ENCODE results near the gene KCNK4. TPM values are rescaled to one million over a fixed set of nuclear protein-coding genes. Genes with fewer than 3 reads are reported as not detected.

The KCNK4 gene
- total RNA-seq, 1 experiment from 2014 or later = 0.28 TPM

DNA sequence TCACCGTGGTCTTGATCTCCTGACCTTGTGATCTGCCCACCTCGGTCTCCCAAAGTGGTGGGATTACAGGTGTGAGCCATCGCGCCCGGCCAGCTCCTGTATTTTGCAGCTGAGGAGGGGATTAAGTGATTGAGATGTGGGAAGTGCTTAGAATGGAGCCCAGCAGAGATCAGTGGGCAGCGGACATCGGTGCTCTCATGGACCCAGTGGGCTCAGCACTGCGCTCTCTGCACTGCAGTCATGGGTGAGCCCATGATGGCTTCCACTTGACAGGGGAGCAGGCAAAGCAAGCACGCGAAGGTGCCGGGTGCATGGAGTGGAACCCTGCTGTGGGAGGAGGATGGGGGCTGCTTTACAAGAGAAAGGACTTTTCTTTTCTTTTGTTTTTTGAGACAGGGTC is 39.8 kb downstream of the KCNK4 start:
- TF ChIP-seq, protein P1, sequence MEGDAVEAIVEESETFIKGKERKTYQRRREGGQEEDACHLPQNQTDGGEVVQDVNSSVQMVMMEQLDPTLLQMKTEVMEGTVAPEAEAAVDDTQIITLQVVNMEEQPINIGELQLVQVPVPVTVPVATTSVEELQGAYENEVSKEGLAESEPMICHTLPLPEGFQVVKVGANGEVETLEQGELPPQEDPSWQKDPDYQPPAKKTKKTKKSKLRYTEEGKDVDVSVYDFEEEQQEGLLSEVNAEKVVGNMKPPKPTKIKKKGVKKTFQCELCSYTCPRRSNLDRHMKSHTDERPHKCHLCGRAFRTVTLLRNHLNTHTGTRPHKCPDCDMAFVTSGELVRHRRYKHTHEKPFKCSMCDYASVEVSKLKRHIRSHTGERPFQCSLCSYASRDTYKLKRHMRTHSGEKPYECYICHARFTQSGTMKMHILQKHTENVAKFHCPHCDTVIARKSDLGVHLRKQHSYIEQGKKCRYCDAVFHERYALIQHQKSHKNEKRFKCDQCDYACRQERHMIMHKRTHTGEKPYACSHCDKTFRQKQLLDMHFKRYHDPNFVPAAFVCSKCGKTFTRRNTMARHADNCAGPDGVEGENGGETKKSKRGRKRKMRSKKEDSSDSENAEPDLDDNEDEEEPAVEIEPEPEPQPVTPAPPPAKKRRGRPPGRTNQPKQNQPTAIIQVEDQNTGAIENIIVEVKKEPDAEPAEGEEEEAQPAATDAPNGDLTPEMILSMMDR (conservative IDR thresholded peaks at IDR 0.05) = no peak
- Histone ChIP-seq H4K91ac (ENCODE audit: insufficient read length, low read depth, low read length) (no peak overlapping the region), H3K79me2 (ENCODE audit: insufficient read depth, low read length) (no peaks in the 10 kb centered on the region), H2BK12ac (ENCODE audit: insufficient read length, low read depth, low read length) (no peak overlapping the region), H2BK15ac (ENCODE audit: low read depth, low read length) (no peak overlapping the region), H3K27ac (ENCODE audit: insufficient read length, low read depth, low read length) (no peak overlapping the region), H2AK5ac (ENCODE audit: insufficient read length, low read length) (no peak overlapping the region), H2AFZ (ENCODE audit: low read length) (no peak overlapping the region), H3K4me1 (ENCODE audit: insufficient read depth, low read length) (peaks cover 2% of the 10 kb centered on the region; the same call in 1 of the 2 replicates), H3K27me3 (ENCODE audit: insufficient read depth, low read length) (no peaks in the 10 kb centered on the region), H3T11ph (ENCODE audit: low read length) (no peak overlapping the region), H2BK20ac (ENCODE audit: low read depth, low read length, poor library complexity, severe bottlenecking) (no peak overlapping the region), H3K9me3 (ENCODE audit: control insufficient read depth, low read depth, low read length) (no peaks in the 10 kb centered on the region), H3K23me2 (ENCODE audit: insufficient read length, low read depth, low read length, poor library complexity, severe bottlenecking) (no peaks in the 10 kb centered on the region), H4K8ac (replicated peaks; ENCODE audit: insufficient read length, low read depth, low read length) (no peak overlapping the region), H2BK120ac (ENCODE audit: low read depth, low read length, poor library complexity, severe bottlenecking) (no peak overlapping the region), H3K56ac (ENCODE audit: insufficient read length, low read depth, low read length) (no peak overlapping the region), H3K14ac (ENCODE audit: insufficient read depth, low read length) (no peak overlapping the region), H3K4me2 (ENCODE audit: insufficient read depth, insufficient read length, low read length) (no peak overlapping the region), H4K20me1 (ENCODE audit: control insufficient read depth, insufficient read depth, insufficient read length) (no peaks in the 10 kb centered on the region), H3K4ac (ENCODE audit: low read depth, low read length) (no peak overlapping the region), H4K5ac (ENCODE audit: insufficient read length, low read depth, low read length) (no peak overlapping the region), H3K9ac (ENCODE audit: extremely low read depth, insufficient read length, low read length) (no peak overlapping the region), H2BK5ac (ENCODE audit: insufficient read length, low read length) (no peak overlapping the region), H3K79me1 (ENCODE audit: insufficient read depth, low read depth, low read length, poor library complexity, severe bottlenecking) (no peaks in the 10 kb centered on the region), H3K18ac (ENCODE audit: insufficient read length, low read depth, low read length) (no peak overlapping the region), H3K23ac (ENCODE audit: insufficient read length, low read depth, low read length) (no peak overlapping the region)
- H3K27me3 Mint-ChIP-seq (ENCODE audit: low read depth) = peaks cover 5% of the 10 kb centered on the region
- peak overlapping the region in 1 of 2 experiments; percentile 60; a peak in 1 of 5 replicates for H3K4me3 Mint-ChIP-seq
- DNase-seq = no peak
- H3K36me3 Mint-ChIP-seq (ENCODE audit: insufficient read depth in 1 of 3, low read depth in 3 of 3) = no peaks in the 10 kb centered on the region
- WGBS (ENCODE audit: extremely low coverage, insufficient read length, low lambda C conversion rate) = no CpG with 5 or more reads among the region's 11 CpGs
- no peaks in the 10 kb centered on the region for H3K9me3 Mint-ChIP-seq
- peak overlapping the region in 2 of 3 experiments; percentile 61; a peak in 1 of 7 replicates for H3K27ac Mint-ChIP-seq
- peaks cover 12 to 15% of the 10 kb centered on the region in 2 experiments for H3K4me1 Mint-ChIP-seq

All from H9 (cell line).